ENCODE data around the gene LYSMD4.

Gene LYSMD4

GRCh38 chr15:99703603-99704443, 29.4 kb downstream of the LYSMD4 start:
- no peak for DNase-seq

GRCh38 chr15:99702895-99703602, 30.2 kb downstream of the LYSMD4 start:
- no peak for DNase-seq

GRCh38 chr15:99696096-99696495, 37.1 kb downstream of the LYSMD4 start:
- no peak for DNase-seq

GRCh38 chr15:99692825-99693224, 40.4 kb downstream of the LYSMD4 start:
- DNase-seq, result no peak

GRCh38 chr15:99686290-99686689, 46.9 kb downstream of the LYSMD4 start:
- DNase-seq, result no peak

- DNase-seq, result no peak
Observed at GRCh38 chr15:99683000-99683670, 50.1 kb downstream of the LYSMD4 start.

GRCh38 chr15:99682455-99682854, 50.8 kb downstream of the LYSMD4 start:
- DNase-seq, result no peak

GRCh38 chr15:99681990-99682389, 51.2 kb downstream of the LYSMD4 start:
- DNase-seq, result no peak

- DNase-seq, result no peak
Observed at GRCh38 chr15:99680276-99680675, 53.0 kb downstream of the LYSMD4 start.

- no peak for DNase-seq
Observed at GRCh38 chr15:99677540-99678134, 55.6 kb downstream of the LYSMD4 start.

Measured in activated CD8-positive, alpha-beta memory T cell treated with anti-CD3 and anti-CD28 coated beads, Interleukin-2, amount 50 U/mL, for 48 hours (primary cell).